Measurements from ENCODE around the gene NOL3. TPM values are rescaled to one million over a fixed set of nuclear protein-coding genes. Genes with fewer than 3 reads are reported as not detected.

Gene NOL3
- total and polyA plus RNA-seq, 12 donors, result 71.8 to 132 (median 84.1) TPM

DNA sequence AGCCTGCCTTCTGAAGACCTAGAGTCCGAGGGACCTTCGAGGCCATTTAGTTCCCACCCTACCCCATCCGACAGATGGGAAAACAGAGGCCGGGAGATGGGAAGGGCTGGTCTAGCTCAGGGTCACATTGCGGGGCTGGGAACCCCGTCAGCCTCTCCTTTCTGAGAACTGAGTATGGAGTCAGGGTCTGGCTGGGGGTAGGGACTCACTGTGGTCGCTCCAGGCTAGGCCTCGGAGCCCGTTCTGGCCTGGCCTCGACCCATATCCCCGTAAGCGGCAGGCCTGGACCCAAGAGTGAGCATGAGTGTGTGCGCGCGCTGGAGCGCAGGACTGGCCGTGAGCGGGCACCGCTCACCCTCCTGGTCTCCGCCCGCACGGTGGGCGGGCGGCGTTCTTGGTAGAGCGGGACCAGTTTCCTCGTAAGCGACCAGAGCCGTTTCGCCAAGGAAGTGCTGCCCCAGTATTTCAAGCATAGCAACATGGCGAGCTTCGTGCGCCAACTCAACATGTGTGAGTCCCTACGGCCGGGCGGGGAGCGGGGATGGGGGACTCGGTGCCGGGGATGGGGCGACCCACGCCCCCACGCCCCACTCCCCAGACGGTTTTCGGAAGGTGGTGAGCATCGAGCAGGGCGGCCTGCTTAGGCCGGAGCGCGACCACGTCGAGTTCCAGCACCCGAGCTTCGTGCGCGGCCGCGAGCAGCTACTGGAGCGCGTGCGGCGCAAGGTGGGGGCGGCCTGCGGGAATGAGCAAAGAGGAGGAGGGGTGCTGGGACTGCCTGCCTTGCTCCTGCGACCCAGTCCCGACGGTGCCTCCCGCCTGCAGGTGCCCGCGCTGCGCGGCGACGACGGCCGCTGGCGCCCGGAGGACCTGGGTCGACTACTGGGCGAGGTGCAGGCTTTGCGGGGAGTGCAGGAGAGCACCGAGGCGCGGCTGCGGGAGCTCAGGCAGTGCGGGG is 4.9 kb upstream of the NOL3 start:
- Histone ChIP-seq H3K4me3 (peak overlapping the region; percentile 41 to 55 (median 48)), H3K27me3 (peaks cover 0 to 92% (median 24%) of the 10 kb centered on the region in 7 donors), H3K27ac (peak overlapping the region in 9 of 10 donors; percentile 49 to 85 (median 76)), H3K4me1 (peaks cover 37 to 69% (median 63%) of the 10 kb centered on the region in 9 donors), H3K9me3 (no peaks in the 10 kb centered on the region), H3K36me3 (no peaks in the 10 kb centered on the region)
- DNase-seq (no peak), ATAC-seq (no peak)
- intact Hi-C loops (cut with DNase I), result no loop called here
- WGBS, 2 donors, result 22% methylated on average over 62 to 85 of the region's 85 CpGs
- TF ChIP-seq, protein P1, sequence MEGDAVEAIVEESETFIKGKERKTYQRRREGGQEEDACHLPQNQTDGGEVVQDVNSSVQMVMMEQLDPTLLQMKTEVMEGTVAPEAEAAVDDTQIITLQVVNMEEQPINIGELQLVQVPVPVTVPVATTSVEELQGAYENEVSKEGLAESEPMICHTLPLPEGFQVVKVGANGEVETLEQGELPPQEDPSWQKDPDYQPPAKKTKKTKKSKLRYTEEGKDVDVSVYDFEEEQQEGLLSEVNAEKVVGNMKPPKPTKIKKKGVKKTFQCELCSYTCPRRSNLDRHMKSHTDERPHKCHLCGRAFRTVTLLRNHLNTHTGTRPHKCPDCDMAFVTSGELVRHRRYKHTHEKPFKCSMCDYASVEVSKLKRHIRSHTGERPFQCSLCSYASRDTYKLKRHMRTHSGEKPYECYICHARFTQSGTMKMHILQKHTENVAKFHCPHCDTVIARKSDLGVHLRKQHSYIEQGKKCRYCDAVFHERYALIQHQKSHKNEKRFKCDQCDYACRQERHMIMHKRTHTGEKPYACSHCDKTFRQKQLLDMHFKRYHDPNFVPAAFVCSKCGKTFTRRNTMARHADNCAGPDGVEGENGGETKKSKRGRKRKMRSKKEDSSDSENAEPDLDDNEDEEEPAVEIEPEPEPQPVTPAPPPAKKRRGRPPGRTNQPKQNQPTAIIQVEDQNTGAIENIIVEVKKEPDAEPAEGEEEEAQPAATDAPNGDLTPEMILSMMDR (IDR thresholded peaks at IDR 0.05), result no peak

GRCh38 chr16:67166110-67166547 is 4.2 kb upstream of the NOL3 start:
- Histone ChIP-seq H3K9me3 (no peaks in the 10 kb centered on the region), H3K4me1 (peaks cover 37 to 72% (median 60%) of the 10 kb centered on the region in 9 donors), H3K27ac (no peak overlapping the region), H3K27me3 (peaks cover 0 to 97% (median 24%) of the 10 kb centered on the region in 7 donors), H3K4me3 (no peak overlapping the region), H3K36me3 (no peaks in the 10 kb centered on the region)
- 46 to 47% methylated on average over 16 to 18 of the region's 18 CpGs for WGBS, 2 donors
- ATAC-seq (no peak), DNase-seq (no peak)
- intact Hi-C loops (cut with DNase I), result no loop called here
- TF ChIP-seq, protein P1 (IDR thresholded peaks at IDR 0.05), result no peak

DNA sequence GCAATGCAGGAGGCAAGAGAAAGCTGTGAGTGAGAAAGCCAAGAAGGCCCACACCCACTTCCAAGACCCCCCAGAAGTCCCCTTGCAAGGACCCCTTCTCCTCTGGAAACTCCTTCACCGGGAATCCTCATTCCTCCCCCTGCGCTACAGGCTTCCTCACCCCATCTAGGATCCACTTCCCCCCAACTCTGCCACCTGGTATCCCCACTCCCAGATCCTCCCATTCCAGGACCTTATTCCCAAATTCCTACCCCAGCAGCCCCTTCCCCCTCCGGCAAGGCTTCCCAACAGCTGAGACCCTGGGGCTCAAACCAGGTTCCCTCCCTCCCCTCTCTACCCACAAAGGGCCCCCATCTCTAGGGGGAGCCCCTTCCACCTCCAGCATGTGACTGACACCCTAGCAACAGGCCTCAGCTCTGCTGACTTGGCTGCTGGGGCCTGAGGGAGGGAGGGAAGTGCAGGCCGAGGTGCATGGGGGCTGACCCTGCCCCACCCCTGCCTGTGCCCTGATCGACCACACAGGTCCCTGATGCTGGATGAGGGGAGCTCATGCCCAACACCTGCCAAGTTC is 3.7 kb upstream of the NOL3 start:
- WGBS, 2 donors, result 81 to 87% methylated on average over 5 of the region's 5 CpGs
- H3K27ac ChIP-seq, result no peak overlapping the region
- no peaks in the 10 kb centered on the region for H3K9me3 ChIP-seq
- H3K27me3 ChIP-seq, result peaks cover 0 to 91% (median 24%) of the 10 kb centered on the region in 7 donors
- TF ChIP-seq, protein P1 (IDR thresholded peaks at IDR 0.05), result no peak
- intact Hi-C loops (cut with DNase I), result no loop called here
- no peak overlapping the region for H3K4me3 ChIP-seq
- no peak for DNase-seq
- no peak for ATAC-seq
- H3K36me3 ChIP-seq, result no peaks in the 10 kb centered on the region
- H3K4me1 ChIP-seq, result peaks cover 31 to 72% (median 55%) of the 10 kb centered on the region in 9 donors

DNA sequence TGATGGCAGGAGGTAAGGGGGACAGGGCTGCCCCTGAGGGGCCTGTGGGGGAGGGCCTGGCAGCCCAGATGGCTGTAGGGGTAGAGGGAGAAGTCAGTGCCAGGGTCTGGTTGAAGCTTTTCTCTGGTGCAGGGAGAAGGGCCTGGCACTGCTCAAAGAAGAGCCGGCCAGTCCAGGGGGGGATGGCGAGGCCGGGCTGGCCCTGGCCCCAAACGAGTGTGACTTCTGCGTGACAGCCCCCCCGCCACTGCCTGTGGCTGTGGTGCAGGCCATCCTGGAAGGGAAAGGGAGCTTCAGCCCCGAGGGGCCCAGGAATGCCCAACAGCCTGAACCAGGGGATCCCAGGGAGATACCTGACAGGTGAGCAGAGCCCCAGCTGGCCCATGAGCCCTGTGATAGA is 2.8 kb upstream of the NOL3 start:
- DNase-seq, result no peak
- Histone ChIP-seq H3K9me3 (no peaks in the 10 kb centered on the region), H3K36me3 (no peaks in the 10 kb centered on the region), H3K27ac (no peak overlapping the region), H3K4me1 (peaks cover 29 to 69% (median 47%) of the 10 kb centered on the region in 9 donors), H3K4me3 (no peak overlapping the region), H3K27me3 (peaks cover 0 to 82% (median 21%) of the 10 kb centered on the region in 7 donors)
- ATAC-seq, result no peak
- 88 to 92% methylated on average over 7 of the region's 7 CpGs for WGBS, 2 donors
- TF ChIP-seq, protein P1 (IDR thresholded peaks at IDR 0.05), result no peak
- intact Hi-C loops (cut with DNase I), result no loop called here
